Heart left ventricle (tissue), 16 donors: ENCODE measurements around the gene ERMARD. TPM values are rescaled to one million over a fixed set of nuclear protein-coding genes. Genes with fewer than 3 reads are reported as not detected.
A peak's percentile ranks its signal among the peaks of the same experiment; 100 is the strongest.

ENCODE experiments used
- ATAC-seq, 4 donors: fragments of 200-7000 bp; cut with Tn5 transposase; one replicate each; pipeline ENCODE4 v1.9.1; 2020 to 2022; ENCODE audit warnings: moderate library complexity in 4 of 4, mild to moderate bottlenecking in 3 of 4, moderate number of reproducible peaks in 1 of 4
- DNase-seq, 5 donors: peaks; one replicate each; pipeline ENCODE4 v3.0.0-alpha.2; 2020
- H3K27ac ChIP-seq, 12 donors: fragments of 200-600 bp; sonication (generic) in 4 of 12; one replicate each; pipeline versions ENCODE4 v1.5.0 to v1.8.0; 2016 to 2022; ENCODE audit warnings: mild to moderate bottlenecking in 2 of 12
- H3K27me3 ChIP-seq, 9 donors: fragments of 200-600 bp; sonication (generic) in 2 of 9; one replicate each; pipeline versions ENCODE4 v1.5.1 to v1.8.0; 2016 to 2022; ENCODE audit warnings: mild to moderate bottlenecking in 3 of 9
- H3K36me3 ChIP-seq, 9 donors: fragments of 200-600 bp; sonication (generic) in 2 of 9; one replicate each; pipeline versions ENCODE4 v1.5.0 to v1.8.0; 2018 to 2022; ENCODE audit warnings: mild to moderate bottlenecking in 2 of 9
- H3K4me1 ChIP-seq, 12 donors: fragments of 200-600 bp; sonication (generic) in 4 of 12; one replicate each; pipeline versions ENCODE4 v1.5.0 to v1.8.0; 2016 to 2022; ENCODE audit warnings: mild to moderate bottlenecking in 3 of 12
- H3K4me3 ChIP-seq, 12 donors: fragments of 200-600 bp; sonication (generic) in 4 of 12; one replicate each; pipeline versions ENCODE4 v1.5.0 to v1.8.0; 2017 to 2022; ENCODE audit warnings: mild to moderate bottlenecking in 9 of 12, moderate library complexity in 4 of 12
- H3K9me3 ChIP-seq, 12 donors: fragments of 200-600 bp; sonication (generic) in 4 of 12; one replicate each; pipeline versions ENCODE4 v1.5.0 to v1.8.0; 2016 to 2022; ENCODE audit warnings: mild to moderate bottlenecking in 1 of 12
- POLR2A ChIP-seq, 2 donors: fragments of 450-650 bp; IDR thresholded peaks; one replicate each; pipeline ENCODE4 v1.6.1; 2017; ENCODE audit warnings: antibody characterized with exemption in 2 of 2, mild to moderate bottlenecking in 2 of 2, moderate library complexity in 2 of 2
- WGBS, 4 donors: extraction: QIAGEN DNeasy Blood & Tissue Kit in 2 of 4; methylation state at CpG; one replicate each; pipeline versions ENCODE4 v1.1.5 to v1.1.7; 2013 to 2018; 5-methylcytosine and 5-hydroxymethylcytosine counted together
- intact Hi-C, 10 donors: fragments of 100-400 bp; cut with DNase I; formaldehyde crosslinking; loops; one replicate each; pipeline versions ENCODE4 v1.11.1 to v1.14.2; 2022
- polyA plus RNA-seq, 2 donors: library from polyadenylated mRNA; stranded (reverse); fragments of 200-250 nt; gene quantifications; one replicate each; pipeline ENCODE4 v1.2.3, GENCODE V29; 2013
- total RNA-seq, 9 donors: library from RNA; depleted of rRNA in 2 of 9; stranded (reverse); fragments of >200 nt in 2 of 9; fragmentation: NEBNext Ultra II Directional in 3 of 9; extraction: Animal tissue kit (Norgen Biotek cat#: 25700) in 3 of 9; gene quantifications; one replicate each; pipeline versions ENCODE4 v1.1.0 to v1.2.4, GENCODE V29; 2016 to 2023
- TF ChIP-seq, protein P1 (sequence below), 12 donors: fragments of 200-600 bp; sonication (generic) in 4 of 12; IDR thresholded peaks; one replicate each; pipeline versions ENCODE4 v1.5.0 to v1.8.0; 2018 to 2022; ENCODE audit warnings: antibody characterized with exemption in 12 of 12, mild to moderate bottlenecking in 5 of 12
- donor health status: ischemic (EF 13 %, LVEDD 7.1; RV severe dilation, severe dysfunction).
- donor health status: healthy with polysubstance abuse.
- donor health status: DM: no; HTN: yes; CAD: no.
- donor health status: DM: no; HTN: no; CAD: no.
- donor health status: ischemic (EF 25% LVEDD 6.9; RV normal size, moderate dysfunction).
- donor health status: ischemic (EF 25% LVEDD 5.7; RV mildly dilated, moderate dysfunction).
- donor health status: healthy.
- donor health status: DM: yes; HTN: yes; CAD: no.
- donor health status: ischemic (EF 35%, LVEDD 5.7; RV mildly dilated, moderate dysfunction).
- donor health status: nonischemic (EF 11% LVEDD 7.7; RV severe dilation, severe dysfunction).
- donor health status: DM: yes; HTN: yes; CAD: no.
- donor health status: PGD.
- donor health status: ischemic (EF 29% LVEDD 5.4; RV normal size, mild dysfunction).
- donor health status: nonischemic (EF 23%, LVEDD 6.1; RV moderate dilation, normal function).

The ERMARD gene
- total and polyA plus RNA-seq, 11 donors: 6.4 to 19.5 (median 8.8) TPM

DNA sequence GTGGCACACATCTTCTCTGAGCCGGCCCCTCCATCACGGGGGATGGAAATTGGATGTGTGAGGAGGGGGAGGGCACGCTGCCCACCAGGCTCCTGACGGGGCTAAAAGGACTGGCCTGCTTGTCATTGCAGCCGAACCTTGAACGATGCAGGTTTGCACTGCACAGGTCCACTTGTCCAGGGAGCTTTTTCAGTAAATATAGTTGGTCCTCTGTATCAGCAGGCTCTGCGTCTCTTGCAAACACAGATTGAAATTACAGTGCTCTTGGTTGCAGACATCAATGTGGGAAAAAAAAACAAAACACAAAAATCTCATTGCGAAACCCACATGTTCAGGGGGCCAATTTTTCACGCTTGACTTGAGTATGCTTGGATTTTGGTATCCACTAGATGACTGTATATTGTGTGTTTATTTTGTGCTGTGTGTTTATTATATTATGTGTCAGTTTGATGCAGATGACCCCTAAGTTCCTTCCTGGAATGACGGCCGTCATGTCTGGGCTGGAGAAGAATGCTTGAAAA lies 29.2 kb downstream of the ERMARD start:
- ATAC-seq (no peak), DNase-seq (no peak)
- peaks cover 0 to 59% (median 53%) of the 10 kb centered on the region in 9 donors for H3K36me3 ChIP-seq
- H3K27me3 ChIP-seq: no peaks in the 10 kb centered on the region
- H3K9me3 ChIP-seq: no peaks in the 10 kb centered on the region
- intact Hi-C loops: no loop called here
- WGBS, 4 donors: 86 to 91% (median 90%) methylated on average over 11 of the region's 11 CpGs
- no peak for TF ChIP-seq POLR2A (IDR thresholded peaks at IDR 0.05)
- TF ChIP-seq, protein P1, sequence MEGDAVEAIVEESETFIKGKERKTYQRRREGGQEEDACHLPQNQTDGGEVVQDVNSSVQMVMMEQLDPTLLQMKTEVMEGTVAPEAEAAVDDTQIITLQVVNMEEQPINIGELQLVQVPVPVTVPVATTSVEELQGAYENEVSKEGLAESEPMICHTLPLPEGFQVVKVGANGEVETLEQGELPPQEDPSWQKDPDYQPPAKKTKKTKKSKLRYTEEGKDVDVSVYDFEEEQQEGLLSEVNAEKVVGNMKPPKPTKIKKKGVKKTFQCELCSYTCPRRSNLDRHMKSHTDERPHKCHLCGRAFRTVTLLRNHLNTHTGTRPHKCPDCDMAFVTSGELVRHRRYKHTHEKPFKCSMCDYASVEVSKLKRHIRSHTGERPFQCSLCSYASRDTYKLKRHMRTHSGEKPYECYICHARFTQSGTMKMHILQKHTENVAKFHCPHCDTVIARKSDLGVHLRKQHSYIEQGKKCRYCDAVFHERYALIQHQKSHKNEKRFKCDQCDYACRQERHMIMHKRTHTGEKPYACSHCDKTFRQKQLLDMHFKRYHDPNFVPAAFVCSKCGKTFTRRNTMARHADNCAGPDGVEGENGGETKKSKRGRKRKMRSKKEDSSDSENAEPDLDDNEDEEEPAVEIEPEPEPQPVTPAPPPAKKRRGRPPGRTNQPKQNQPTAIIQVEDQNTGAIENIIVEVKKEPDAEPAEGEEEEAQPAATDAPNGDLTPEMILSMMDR (IDR thresholded peaks at IDR 0.05): no peak
- H3K4me3 ChIP-seq: no peak overlapping the region
- no peaks in the 10 kb centered on the region for H3K4me1 ChIP-seq
- no peak overlapping the region for H3K27ac ChIP-seq

DNA sequence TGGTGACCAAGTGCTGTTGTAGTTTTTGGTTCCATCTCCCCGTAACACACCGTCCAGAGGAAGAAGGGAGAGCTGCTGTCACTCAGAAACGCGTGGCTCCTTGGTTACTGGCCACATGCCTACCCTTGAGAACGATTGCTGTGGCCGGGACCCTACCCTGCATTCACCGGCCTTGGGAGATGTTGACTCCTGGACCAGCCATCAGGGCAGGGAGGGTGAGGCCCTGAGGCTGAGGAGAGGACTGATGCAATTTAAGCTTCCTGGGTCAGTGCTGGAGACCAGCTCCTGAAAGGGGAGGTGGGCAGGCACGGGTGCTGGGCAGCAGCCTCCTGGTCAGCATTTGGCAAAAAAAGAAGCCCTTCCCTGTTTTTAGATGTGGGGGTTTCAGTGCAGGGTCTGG lies 31.5 kb downstream of the ERMARD start:
- intact Hi-C loops: no loop called here

DNA sequence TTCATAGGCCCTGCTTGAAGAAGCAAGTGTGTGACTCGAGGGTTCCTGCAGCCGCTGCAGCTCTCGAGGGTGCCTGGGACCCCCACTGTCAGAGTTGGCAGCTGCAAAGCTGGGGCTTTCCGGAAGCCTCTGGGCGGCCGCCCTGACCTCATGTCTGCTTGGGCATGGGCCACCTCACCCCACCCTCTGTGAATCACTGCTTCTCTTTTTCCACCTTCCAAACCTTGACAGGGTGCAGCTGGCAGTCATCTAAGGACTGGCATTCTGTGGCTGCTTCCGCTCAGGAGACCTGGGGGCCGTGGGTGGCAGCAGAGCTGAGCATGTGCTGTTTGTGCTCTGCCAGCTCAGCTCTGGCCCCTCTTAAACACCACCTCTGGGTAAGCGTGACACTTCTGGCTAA lies 32.0 kb downstream of the ERMARD start:
- WGBS, 4 donors: 82 to 93% (median 90%) methylated on average over 9 of the region's 9 CpGs
- Histone ChIP-seq H3K4me1 (no peaks in the 10 kb centered on the region), H3K27ac (no peak overlapping the region), H3K9me3 (no peaks in the 10 kb centered on the region), H3K4me3 (no peak overlapping the region), H3K27me3 (no peaks in the 10 kb centered on the region), H3K36me3 (peaks cover 0 to 32% (median 28%) of the 10 kb centered on the region in 9 donors)
- peak in 1 of 4 donors; percentile 29 for ATAC-seq
- DNase-seq: no peak
- intact Hi-C loops: no loop called here
- TF ChIP-seq, protein P1 (IDR thresholded peaks at IDR 0.05): no peak

More for the DNA sequence above, 31.5 kb downstream of the ERMARD start:
- TF ChIP-seq, protein P1 (IDR thresholded peaks at IDR 0.05): no peak
- no peak for TF ChIP-seq POLR2A (IDR thresholded peaks at IDR 0.05)
- Histone ChIP-seq H3K9me3 (no peaks in the 10 kb centered on the region), H3K27me3 (no peaks in the 10 kb centered on the region), H3K4me3 (no peak overlapping the region), H3K27ac (no peak overlapping the region), H3K36me3 (peaks cover 0 to 36% (median 30%) of the 10 kb centered on the region in 9 donors), H3K4me1 (no peaks in the 10 kb centered on the region)
- 95 to 97% (median 96%) methylated on average over 7 to 8 of the region's 8 CpGs for WGBS, 4 donors
- ATAC-seq: no peak
- DNase-seq: no peak

DNA sequence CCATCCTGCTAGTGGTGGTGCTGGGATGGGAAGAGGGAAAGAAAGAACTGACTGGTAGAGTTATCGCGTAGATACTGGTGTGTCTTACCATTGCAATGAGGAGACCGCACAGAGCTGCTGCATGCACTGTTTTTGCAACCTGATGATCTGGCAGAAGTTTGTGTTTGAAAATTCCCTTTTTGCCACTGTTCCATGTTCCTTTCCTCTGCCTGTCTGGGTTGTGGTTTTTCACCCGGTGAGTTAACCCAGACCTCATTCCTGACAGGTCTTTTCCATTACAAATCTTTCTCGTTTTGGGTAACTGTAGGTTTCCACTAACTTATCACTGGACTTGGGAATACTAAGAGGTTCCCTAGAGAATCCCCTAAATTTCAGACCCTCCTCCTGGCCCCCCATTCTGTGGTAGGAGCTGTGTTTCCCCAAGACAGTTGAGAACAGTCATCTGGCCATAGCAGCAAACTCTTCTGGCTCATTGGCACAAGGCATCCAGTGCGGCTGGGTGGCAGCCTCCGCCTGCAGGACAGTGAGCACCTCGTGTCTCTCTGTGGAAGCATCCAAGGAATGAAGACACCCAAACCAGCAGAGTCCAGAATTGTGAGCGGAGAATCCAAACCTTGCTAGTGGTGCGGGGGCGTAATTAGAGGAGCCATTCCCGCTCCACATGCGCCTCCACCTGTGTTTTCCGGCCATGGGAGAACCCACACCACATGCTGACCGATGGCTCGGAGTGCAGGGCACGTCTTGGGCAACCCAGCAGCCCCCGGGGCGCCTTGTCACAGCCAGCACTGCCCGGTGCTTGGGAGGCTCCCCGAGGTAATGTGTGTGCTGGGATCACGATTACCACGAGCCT lies 32.8 kb downstream of the ERMARD start:
- no peak for ATAC-seq
- H3K27me3 ChIP-seq: no peaks in the 10 kb centered on the region
- WGBS, 4 donors: 91 to 94% (median 93%) methylated on average over 22 to 23 of the region's 23 CpGs
- DNase-seq: no peak
- H3K36me3 ChIP-seq: peaks cover 0 to 26% (median 20%) of the 10 kb centered on the region in 9 donors
- no peak overlapping the region for H3K27ac ChIP-seq
- intact Hi-C loops: no loop called here
- H3K4me1 ChIP-seq: no peaks in the 10 kb centered on the region
- no peaks in the 10 kb centered on the region for H3K9me3 ChIP-seq
- TF ChIP-seq, protein P1 (IDR thresholded peaks at IDR 0.05): no peak
- no peak for TF ChIP-seq POLR2A (IDR thresholded peaks at IDR 0.05)
- H3K4me3 ChIP-seq: no peak overlapping the region
